CD4-positive, alpha-beta T cell (primary cell): ENCODE data around the gene ASPHD1. TPM values are rescaled to one million over a fixed set of nuclear protein-coding genes. Genes with fewer than 3 reads are reported as not detected.
"Not testable (repeated sequence)": the region's sequence is repeated elsewhere in the genome, so short reads cannot be mapped to it uniquely, and the experiment has no call there.

ENCODE experiments used
- ATAC-seq: fragments of 200-7000 bp; cut with Tn5 transposase; one replicate; pipeline ENCODE4 v1.10.0; 2022; ENCODE audit warnings: mild to moderate bottlenecking; ENCODE audit not compliant: poor library complexity
- CTCF ChIA-PET: fragments of 350-600 bp; sonication (Branson Sonifier 250); formaldehyde crosslinking; loops from one replicate; lab custom pipeline; 2021; ENCODE audit warnings: antibody characterized with exemption, inconsistent platforms; lab: Charles Lee
- POLR2A ChIA-PET: fragments of 350-600 bp; sonication (Branson Sonifier 250); formaldehyde crosslinking; loops from one replicate; lab custom pipeline; 2021; ENCODE audit warnings: antibody characterized with exemption, inconsistent platforms; lab: Charles Lee
- DNase-seq, 14 experiments: peaks; one replicate each; pipeline ENCODE4 v3.0.0-alpha.2; 2013 to 2020; ENCODE audit warnings: mixed read lengths in 2 of 14
- H3K27ac ChIP-seq, 2 donors: one replicate each; pipeline versions ENCODE4 v1.5.1 to v1.7.0; 2013; ENCODE audit warnings: low read length in 2 of 2, low read depth in 1 of 2, mild to moderate bottlenecking in 1 of 2
- H3K27me3 ChIP-seq, 2 experiments: 1 replicate in 1 of 2; 2 replicates in 1 of 2; pipeline versions ENCODE4 v1.6.1 to v1.7.0; 2013; ENCODE audit warnings: low read length in 2 of 2, control low read depth in 1 of 2, mild to moderate bottlenecking in 1 of 2, moderate library complexity in 1 of 2; ENCODE audit not compliant: insufficient read depth in 2 of 2, control insufficient read depth in 1 of 2
- H3K36me3 ChIP-seq: one replicate; pipeline ENCODE4 v1.6.1; 2013; ENCODE audit warnings: low read length, control low read depth; ENCODE audit not compliant: insufficient read depth
- H3K4me1 ChIP-seq: one replicate; pipeline ENCODE4 v1.6.1; 2013; ENCODE audit warnings: low read length, control low read depth; ENCODE audit not compliant: insufficient read depth
- H3K4me3 ChIP-seq: one replicate; pipeline ENCODE4 v1.5.1; 2013; ENCODE audit warnings: mild to moderate bottlenecking, low read length, moderate library complexity
- H3K9me3 ChIP-seq, 2 experiments: 1 replicate in 1 of 2; 2 replicates in 1 of 2; pipeline versions ENCODE4 v1.6.1 to v1.7.0; 2013; ENCODE audit warnings: low read length in 2 of 2, mild to moderate bottlenecking in 2 of 2, control low read depth in 1 of 2, moderate library complexity in 1 of 2; ENCODE audit not compliant: control insufficient read depth in 1 of 2, insufficient read depth in 1 of 2
- H3K27ac Mint-ChIP-seq: one replicate; pipeline ENCODE4 v1.8.0; 2020; ENCODE audit warnings: mixed read lengths
- H3K27me3 Mint-ChIP-seq: one replicate; pipeline ENCODE4 v1.8.0; 2021; ENCODE audit warnings: mixed read lengths
- H3K36me3 Mint-ChIP-seq: one replicate; pipeline ENCODE4 v1.8.0; 2021; ENCODE audit warnings: low read depth, mixed read lengths
- H3K4me1 Mint-ChIP-seq: one replicate; pipeline ENCODE4 v1.8.0; 2021; ENCODE audit warnings: low read depth, mixed read lengths
- H3K4me3 Mint-ChIP-seq: one replicate; pipeline ENCODE4 v1.8.0; 2020; ENCODE audit warnings: mild to moderate bottlenecking, mixed read lengths
- H3K9me3 Mint-ChIP-seq: one replicate; pipeline ENCODE4 v1.8.0; 2020; ENCODE audit warnings: mixed read lengths
- CTCF ChIP-seq: fragments of 200-600 bp; IDR thresholded peaks from one replicate; pipeline ENCODE4 v1.8.0; 2022; ENCODE audit warnings: antibody characterized with exemption, mild to moderate bottlenecking
- intact Hi-C, 2 experiments: fragments of 100-400 bp; cut with DNase I in 1 of 2; cut with micrococcal nuclease in 1 of 2; formaldehyde crosslinking; loops; one replicate each; pipeline versions ENCODE4 v1.15.1 to v1.9.0; 2023 to 2025; cut with DNase I, micrococcal nuclease
- total RNA-seq, 174 experiments: library from RNA in 2 of 174; stranded (reverse) in 2 of 174; gene quantifications; one replicate each; pipeline ENCODE4 v1.2.3 and lab custom pipeline; 2021 to 2026

The ASPHD1 gene
- total RNA-seq, 2 experiments from 2014 or later = not detected

- intact Hi-C loops = no loop called here
- POLR2A ChIA-PET = interaction anchor here (0.8 to 2.4 kb wide), 2 partner anchors 17 to 102 kb away, joined by 4 to 8 read pairs; partner anchors contain the start of gene KCTD13
These were observed 9.1 kb downstream of the ASPHD1 start for GRCh38 chr16:29909391-29909790.

GRCh38 chr16:29909851-29910250 is 9.6 kb downstream of the ASPHD1 start:
- H3K27me3 Mint-ChIP-seq, CTCF ChIA-PET, ATAC-seq, H3K9me3 ChIP-seq, H3K36me3 ChIP-seq, H3K4me3 Mint-ChIP-seq, H3K4me3 ChIP-seq, H3K4me1 ChIP-seq, H3K27me3 ChIP-seq, DNase-seq, intact Hi-C loops, H3K4me1 Mint-ChIP-seq, H3K9me3 Mint-ChIP-seq, H3K27ac ChIP-seq, H3K27ac Mint-ChIP-seq: not testable (repeated sequence)
- POLR2A ChIA-PET = interaction anchor here (0.8 to 2.4 kb wide), 2 partner anchors 16 to 102 kb away, joined by 4 to 8 read pairs; partner anchors contain the start of gene KCTD13
- peaks cover 27% of the 10 kb centered on the region for H3K36me3 Mint-ChIP-seq

More at GRCh38 chr16:29909391-29909790, 9.1 kb downstream of the ASPHD1 start:
- ATAC-seq (no peak), DNase-seq (no peak)
- Histone ChIP-seq H3K27me3 (no peaks in the 10 kb centered on the region), H3K9me3 (no peaks in the 10 kb centered on the region), H3K36me3 (peaks cover 8% of the 10 kb centered on the region), H3K27ac (no peak overlapping the region), H3K4me3 (no peak overlapping the region), H3K4me1 (peaks cover 2% of the 10 kb centered on the region)
- peaks cover 22% of the 10 kb centered on the region for H3K36me3 Mint-ChIP-seq
- no peaks in the 10 kb centered on the region for H3K4me1 Mint-ChIP-seq
- no peaks in the 10 kb centered on the region for H3K9me3 Mint-ChIP-seq
- no peaks in the 10 kb centered on the region for H3K27me3 Mint-ChIP-seq
- CTCF ChIA-PET = no interaction called here
- TF ChIP-seq CTCF = no peak
- H3K4me3 Mint-ChIP-seq = no peak overlapping the region
- no peak overlapping the region for H3K27ac Mint-ChIP-seq

GRCh38 chr16:29910819-29911675 is 10.8 kb downstream of the ASPHD1 start:
- DNase-seq (no peak), ATAC-seq (no peak)
- Mint-ChIP-seq H3K27ac (no peak overlapping the region), H3K27me3 (no peaks in the 10 kb centered on the region), H3K4me1 (no peaks in the 10 kb centered on the region), H3K4me3 (no peak overlapping the region), H3K36me3 (peaks cover 36% of the 10 kb centered on the region), H3K9me3 (no peaks in the 10 kb centered on the region)
- intact Hi-C loops = no loop called here
- Histone ChIP-seq H3K27ac (no peak overlapping the region), H3K27me3 (no peaks in the 10 kb centered on the region), H3K9me3 (no peaks in the 10 kb centered on the region), H3K4me3 (no peak overlapping the region), H3K36me3 (peaks cover 10% of the 10 kb centered on the region), H3K4me1 (peaks cover 2% of the 10 kb centered on the region)
- no peak for TF ChIP-seq CTCF
- ChIA-PET CTCF (no interaction called here), POLR2A (interaction anchor here (2.4 kb wide), 1 partner anchor 15 kb away, joined by 8 read pairs; the partner anchor contains the start of gene KCTD13)
